ENCODE data around the gene SLC43A3. TPM values are rescaled to one million over a fixed set of nuclear protein-coding genes. Genes with fewer than 3 reads are reported as not detected.

The SLC43A3 gene
- total and polyA plus RNA-seq, 8 donors, result 1.2 to 81.7 (median 12.7) TPM

GRCh38 chr11:57416436-57416835, 10.5 kb downstream of the SLC43A3 start:
- no peak for DNase-seq
- Histone ChIP-seq H3K9me3 (no peaks in the 10 kb centered on the region), H3K4me3 (no peak overlapping the region), H3K27ac (peak overlapping the region in 2 of 5 donors; percentile 6 to 42), H3K36me3 (peaks cover 52 to 92% (median 82%) of the 10 kb centered on the region in 4 donors), H3K27me3 (no peaks in the 10 kb centered on the region), H3K4me1 (peaks cover 0 to 15% (median 11%) of the 10 kb centered on the region in 4 donors)
- intact Hi-C loops (cut with DNase I; ENCODE audit: low total_unique reads), result no loop called here
- WGBS, 5 donors, result 83 to 97% (median 92%) methylated on average over 3 of the region's 3 CpGs
- TF ChIP-seq POLR2AphosphoS5 (IDR thresholded peaks at IDR 0.05) (no peak), POLR2A (IDR thresholded peaks at IDR 0.05) (no peak), EP300 (IDR thresholded peaks at IDR 0.05) (no peak), CTCF (IDR thresholded peaks at IDR 0.05) (no peak)

DNA sequence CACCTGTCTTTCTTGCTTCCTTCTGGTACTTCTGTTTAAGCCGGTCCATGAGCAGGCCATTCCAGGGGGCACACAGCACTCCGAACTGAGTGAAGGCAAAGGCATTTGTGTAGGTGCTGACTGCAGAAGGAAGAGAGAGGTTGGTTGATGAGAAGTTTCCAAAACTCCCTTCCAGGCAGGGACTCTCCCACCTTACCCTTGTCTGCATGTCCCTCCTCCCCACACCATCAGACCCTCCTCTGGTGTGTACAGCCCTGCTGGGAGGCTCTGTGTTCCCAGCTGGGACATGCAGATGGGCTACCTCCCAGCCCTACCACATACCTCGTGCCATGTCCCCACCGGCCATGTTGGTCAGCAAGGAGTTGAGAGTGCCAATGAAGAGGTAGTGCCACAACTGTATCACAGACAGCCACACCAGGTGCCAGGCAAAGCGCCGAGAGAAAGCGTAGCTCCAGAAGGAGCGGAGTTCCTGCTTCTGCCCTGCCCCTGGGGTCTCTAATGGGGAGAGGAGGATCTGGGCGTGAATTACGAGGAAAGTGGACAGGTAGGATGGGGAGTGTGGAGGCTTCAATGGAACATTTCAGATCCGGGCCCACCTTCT, 12.2 kb downstream of the SLC43A3 start:
- H3K4me3 ChIP-seq, result no peak overlapping the region
- peaks cover 0 to 15% (median 11%) of the 10 kb centered on the region in 4 donors for H3K4me1 ChIP-seq
- H3K9me3 ChIP-seq, result no peaks in the 10 kb centered on the region
- H3K27ac ChIP-seq, result no peak overlapping the region
- H3K36me3 ChIP-seq, result peaks cover 46 to 92% (median 82%) of the 10 kb centered on the region in 4 donors
- 87 to 98% (median 95%) methylated on average over 11 of the region's 11 CpGs for WGBS, 5 donors
- TF ChIP-seq EP300 (IDR thresholded peaks at IDR 0.05) (no peak), POLR2AphosphoS5 (IDR thresholded peaks at IDR 0.05) (no peak), POLR2A (IDR thresholded peaks at IDR 0.05) (no peak), CTCF (IDR thresholded peaks at IDR 0.05) (no peak)
- no peak for DNase-seq
- intact Hi-C loops (cut with DNase I; ENCODE audit: low total_unique reads), result no loop called here
- H3K27me3 ChIP-seq, result no peaks in the 10 kb centered on the region

DNA sequence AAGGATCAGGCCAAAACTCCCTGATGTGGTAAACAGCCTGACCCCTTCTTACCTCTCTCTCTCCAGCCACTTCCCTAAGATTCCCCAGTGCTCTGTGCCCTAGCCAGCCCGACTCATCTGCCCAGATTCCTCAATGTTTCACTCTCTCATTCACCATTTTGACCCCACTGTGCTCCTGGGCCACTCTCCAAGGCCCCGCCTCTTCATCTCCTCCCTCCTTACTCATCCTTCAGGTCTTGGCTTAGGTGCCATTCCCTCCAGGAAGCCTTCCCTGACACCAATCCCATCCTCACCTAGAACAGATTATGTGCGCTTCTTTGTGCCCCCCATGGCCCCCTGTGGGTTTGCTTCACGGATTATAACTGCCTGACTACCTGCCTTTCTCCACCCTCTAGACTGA, 13.2 kb downstream of the SLC43A3 start:
- H3K27ac ChIP-seq, result no peak overlapping the region
- no peak for DNase-seq
- no peaks in the 10 kb centered on the region for H3K9me3 ChIP-seq
- 81 to 97% (median 89%) methylated on average over 4 of the region's 4 CpGs for WGBS, 5 donors
- H3K4me3 ChIP-seq, result no peak overlapping the region
- H3K4me1 ChIP-seq, result peaks cover 0 to 15% (median 11%) of the 10 kb centered on the region in 4 donors
- no peaks in the 10 kb centered on the region for H3K27me3 ChIP-seq
- H3K36me3 ChIP-seq, result peaks cover 56 to 92% (median 84%) of the 10 kb centered on the region in 4 donors
- intact Hi-C loops (cut with DNase I; ENCODE audit: low total_unique reads), result no loop called here
- no peak for TF ChIP-seq POLR2AphosphoS5 (IDR thresholded peaks at IDR 0.05)
- TF ChIP-seq POLR2A (IDR thresholded peaks at IDR 0.05), result no peak
- TF ChIP-seq CTCF (IDR thresholded peaks at IDR 0.05), result no peak
- no peak for TF ChIP-seq EP300 (IDR thresholded peaks at IDR 0.05)

DNA sequence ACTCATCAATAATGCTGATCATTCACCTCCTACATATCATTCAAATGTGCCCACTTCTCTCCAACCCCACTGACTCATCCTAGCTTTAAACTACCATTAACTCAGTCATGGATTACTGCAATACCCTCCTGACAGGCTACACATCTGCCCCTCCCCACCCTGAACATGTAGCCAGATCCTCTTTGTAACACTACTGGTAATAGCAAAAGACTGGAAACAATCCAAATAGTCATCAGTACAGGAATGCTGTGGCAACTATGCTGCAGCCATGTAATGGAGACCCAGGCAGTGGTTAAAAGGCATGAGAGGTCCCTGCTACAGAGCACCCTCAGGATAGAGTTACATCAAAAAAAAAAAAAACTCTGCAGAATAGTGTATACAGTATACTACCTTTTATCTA, 16.6 kb downstream of the SLC43A3 start:
- Histone ChIP-seq H3K9me3 (no peaks in the 10 kb centered on the region), H3K4me1 (peaks cover 0 to 18% (median 0%) of the 10 kb centered on the region in 4 donors), H3K27me3 (no peaks in the 10 kb centered on the region), H3K4me3 (no peak overlapping the region), H3K36me3 (peaks cover 41 to 84% (median 72%) of the 10 kb centered on the region in 4 donors), H3K27ac (no peak overlapping the region)
- DNase-seq, result no peak
- intact Hi-C loops (cut with DNase I; ENCODE audit: low total_unique reads), result no loop called here
- TF ChIP-seq POLR2A (IDR thresholded peaks at IDR 0.05) (no peak), CTCF (IDR thresholded peaks at IDR 0.05) (no peak), EP300 (IDR thresholded peaks at IDR 0.05) (no peak), POLR2AphosphoS5 (IDR thresholded peaks at IDR 0.05) (no peak)

Measured in stomach (tissue), 9 donors.